Panc1 (cell line): Measurements from ENCODE around the gene DPEP2. TPM values are rescaled to one million over a fixed set of nuclear protein-coding genes. Genes with fewer than 3 reads are reported as not detected.

ENCODE experiments used
- ATAC-seq: fragments of 200-7000 bp; cut with Tn5 transposase; 2 replicates; pipeline ENCODE4 v1.9.1; 2020; ENCODE audit warnings: mild to moderate bottlenecking, moderate library complexity
- BruUV-seq: library from RNA; stranded (reverse); fragments of 400-500 nt; replicated peaks from 2 replicates; lab custom pipeline; 2021; lab: Mats Ljungman, UMichigan
- CTCF ChIA-PET: fragments of 300-600 bp; sonication (Branson Sonifier 250); formaldehyde crosslinking; loops from one replicate; lab custom pipeline; 2022; ENCODE audit warnings: antibody characterized with exemption; lab: Charles Lee
- POLR2A ChIA-PET: fragments of 300-600 bp; sonication (Branson Sonifier 250); formaldehyde crosslinking; loops from one replicate; lab custom pipeline; 2022; ENCODE audit warnings: antibody characterized with exemption; lab: Charles Lee
- DNase-seq: peaks from one replicate; pipeline ENCODE4 v3.0.0-alpha.2; 2010; ENCODE audit warnings: low read depth, low spot score
- H3K27ac ChIP-seq: 2 replicates; pipeline ENCODE4 v1.5.1; 2011; ENCODE audit warnings: mild to moderate bottlenecking, low read length, inconsistent platforms
- H3K27me3 ChIP-seq: fragments of 200-500 bp; sonication (Bioruptor generic); 2 replicates; pipeline ENCODE4 v1.6.0; 2014; ENCODE audit warnings: low read length, inconsistent platforms; ENCODE audit not compliant: control insufficient read depth, insufficient read depth
- H3K36me3 ChIP-seq: fragments of 200-500 bp; sonication (Bioruptor generic); 2 replicates; pipeline ENCODE4 v1.5.1; 2014; ENCODE audit warnings: inconsistent platforms, mild to moderate bottlenecking, low read length, moderate library complexity; ENCODE audit not compliant: control insufficient read depth, insufficient read depth
- H3K4me1 ChIP-seq: 2 replicates; pipeline ENCODE4 v1.5.1; 2011; ENCODE audit warnings: inconsistent platforms, mild to moderate bottlenecking, low read length, moderate library complexity; ENCODE audit not compliant: control insufficient read depth, insufficient read depth
- H3K4me3 ChIP-seq, 2 experiments: 2 replicates each; pipeline ENCODE4 v1.5.1; 2011 to 2012; ENCODE audit warnings: low read depth in 2 of 2, low read length in 2 of 2, mild to moderate bottlenecking in 2 of 2, inconsistent platforms in 1 of 2, moderate library complexity in 1 of 2
- H3K9me3 ChIP-seq: fragments of 200-500 bp; sonication (Bioruptor generic); 2 replicates; pipeline ENCODE4 v1.5.1; 2014; ENCODE audit warnings: low read depth, mild to moderate bottlenecking, inconsistent platforms, low read length, moderate library complexity; ENCODE audit not compliant: control insufficient read depth, insufficient read depth
- POLR2AphosphoS5 ChIP-seq: IDR thresholded peaks from 2 replicates; pipeline ENCODE4 v1.6.1; 2012; ENCODE audit warnings: mild to moderate bottlenecking, low read depth, low read length, moderate library complexity
- SIN3A ChIP-seq: IDR thresholded peaks from 2 replicates; pipeline ENCODE4 v1.6.1; 2012; ENCODE audit warnings: low read depth, mild to moderate bottlenecking, low read length, moderate library complexity, borderline replicate concordance; ENCODE audit not compliant: insufficient read depth
- TCF7L2 ChIP-seq: IDR thresholded peaks from 2 replicates; pipeline ENCODE4 v1.6.1; 2011; ENCODE audit warnings: mild to moderate bottlenecking, low read depth, low read length, inconsistent platforms
- in situ Hi-C: cut with HindIII; loops from 2 replicates; pipeline ENCODE4 v1.10.0; 2016; ENCODE audit warnings: low sequenced_read_pairs, low pct_unique_long_range_greater_than_20kb
- intact Hi-C: fragments of 100-400 bp; cut with micrococcal nuclease; formaldehyde crosslinking; loops from one replicate; pipeline ENCODE4 v1.10.0; 2022; ENCODE audit not compliant: unreplicated experiment
- total RNA-seq: library from RNA; stranded (reverse); gene quantifications from one replicate; pipeline ENCODE4 v1.2.1, GENCODE V29; 2021; ENCODE audit not compliant: unreplicated experiment
- TF ChIP-seq, protein P1 (sequence below): fragments of 450-650 bp; IDR thresholded peaks from 2 replicates; pipeline ENCODE4 v1.5.1; 2017; ENCODE audit warnings: mild to moderate bottlenecking
- TF ChIP-seq, protein P2 (sequence below), 2 experiments: IDR thresholded peaks; 2 replicates each; pipeline ENCODE4 v1.6.1; 2011 to 2012; ENCODE audit warnings: low read depth in 2 of 2, control low read depth in 1 of 2, low read length in 1 of 2, mild to moderate bottlenecking in 1 of 2, moderate library complexity in 1 of 2; ENCODE audit not compliant: insufficient read depth in 1 of 2

The DPEP2 gene
- total RNA-seq, 1 experiment from 2014 or later, result not detected

DNA sequence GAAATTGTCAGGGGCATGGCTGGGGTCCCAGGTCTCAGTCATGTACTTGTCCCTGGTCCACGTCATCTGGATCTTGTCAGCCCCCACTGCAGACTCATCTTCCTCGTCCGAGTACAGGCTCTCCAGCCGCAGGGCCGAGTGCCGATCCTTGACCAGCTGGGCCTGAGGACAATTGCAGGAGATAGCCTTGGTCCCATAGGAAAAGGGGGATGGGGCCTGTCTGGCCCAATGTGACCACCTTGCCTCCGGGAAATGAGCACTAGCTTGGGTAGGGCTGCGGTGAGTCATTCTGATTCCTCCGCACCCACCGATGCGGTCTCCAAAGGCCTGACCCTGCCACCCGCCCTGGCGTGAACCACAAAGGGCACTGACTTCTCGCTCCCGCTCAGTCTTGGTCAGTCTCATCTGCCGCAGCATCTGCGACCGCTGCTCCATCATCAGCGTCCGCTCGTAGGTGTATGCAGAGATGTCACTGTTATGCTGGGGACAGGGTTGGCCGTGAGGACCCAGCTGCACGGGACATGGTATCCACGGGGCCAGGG lies 53.8 kb downstream of the DPEP2 start:
- DNase-seq (no peak), ATAC-seq (no peak)
- Histone ChIP-seq H3K36me3 (no peaks in the 10 kb centered on the region), H3K27ac (no peak overlapping the region), H3K4me3 (no peak overlapping the region), H3K9me3 (no peaks in the 10 kb centered on the region), H3K4me1 (no peaks in the 10 kb centered on the region; the same call in 1 of the 2 replicates), H3K27me3 (no peaks in the 10 kb centered on the region)
- no peak for TF ChIP-seq SIN3A
- TF ChIP-seq, protein P1, sequence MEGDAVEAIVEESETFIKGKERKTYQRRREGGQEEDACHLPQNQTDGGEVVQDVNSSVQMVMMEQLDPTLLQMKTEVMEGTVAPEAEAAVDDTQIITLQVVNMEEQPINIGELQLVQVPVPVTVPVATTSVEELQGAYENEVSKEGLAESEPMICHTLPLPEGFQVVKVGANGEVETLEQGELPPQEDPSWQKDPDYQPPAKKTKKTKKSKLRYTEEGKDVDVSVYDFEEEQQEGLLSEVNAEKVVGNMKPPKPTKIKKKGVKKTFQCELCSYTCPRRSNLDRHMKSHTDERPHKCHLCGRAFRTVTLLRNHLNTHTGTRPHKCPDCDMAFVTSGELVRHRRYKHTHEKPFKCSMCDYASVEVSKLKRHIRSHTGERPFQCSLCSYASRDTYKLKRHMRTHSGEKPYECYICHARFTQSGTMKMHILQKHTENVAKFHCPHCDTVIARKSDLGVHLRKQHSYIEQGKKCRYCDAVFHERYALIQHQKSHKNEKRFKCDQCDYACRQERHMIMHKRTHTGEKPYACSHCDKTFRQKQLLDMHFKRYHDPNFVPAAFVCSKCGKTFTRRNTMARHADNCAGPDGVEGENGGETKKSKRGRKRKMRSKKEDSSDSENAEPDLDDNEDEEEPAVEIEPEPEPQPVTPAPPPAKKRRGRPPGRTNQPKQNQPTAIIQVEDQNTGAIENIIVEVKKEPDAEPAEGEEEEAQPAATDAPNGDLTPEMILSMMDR, result no peak
- TF ChIP-seq TCF7L2, result no peak
- no peak for TF ChIP-seq POLR2AphosphoS5
- TF ChIP-seq, protein P2, sequence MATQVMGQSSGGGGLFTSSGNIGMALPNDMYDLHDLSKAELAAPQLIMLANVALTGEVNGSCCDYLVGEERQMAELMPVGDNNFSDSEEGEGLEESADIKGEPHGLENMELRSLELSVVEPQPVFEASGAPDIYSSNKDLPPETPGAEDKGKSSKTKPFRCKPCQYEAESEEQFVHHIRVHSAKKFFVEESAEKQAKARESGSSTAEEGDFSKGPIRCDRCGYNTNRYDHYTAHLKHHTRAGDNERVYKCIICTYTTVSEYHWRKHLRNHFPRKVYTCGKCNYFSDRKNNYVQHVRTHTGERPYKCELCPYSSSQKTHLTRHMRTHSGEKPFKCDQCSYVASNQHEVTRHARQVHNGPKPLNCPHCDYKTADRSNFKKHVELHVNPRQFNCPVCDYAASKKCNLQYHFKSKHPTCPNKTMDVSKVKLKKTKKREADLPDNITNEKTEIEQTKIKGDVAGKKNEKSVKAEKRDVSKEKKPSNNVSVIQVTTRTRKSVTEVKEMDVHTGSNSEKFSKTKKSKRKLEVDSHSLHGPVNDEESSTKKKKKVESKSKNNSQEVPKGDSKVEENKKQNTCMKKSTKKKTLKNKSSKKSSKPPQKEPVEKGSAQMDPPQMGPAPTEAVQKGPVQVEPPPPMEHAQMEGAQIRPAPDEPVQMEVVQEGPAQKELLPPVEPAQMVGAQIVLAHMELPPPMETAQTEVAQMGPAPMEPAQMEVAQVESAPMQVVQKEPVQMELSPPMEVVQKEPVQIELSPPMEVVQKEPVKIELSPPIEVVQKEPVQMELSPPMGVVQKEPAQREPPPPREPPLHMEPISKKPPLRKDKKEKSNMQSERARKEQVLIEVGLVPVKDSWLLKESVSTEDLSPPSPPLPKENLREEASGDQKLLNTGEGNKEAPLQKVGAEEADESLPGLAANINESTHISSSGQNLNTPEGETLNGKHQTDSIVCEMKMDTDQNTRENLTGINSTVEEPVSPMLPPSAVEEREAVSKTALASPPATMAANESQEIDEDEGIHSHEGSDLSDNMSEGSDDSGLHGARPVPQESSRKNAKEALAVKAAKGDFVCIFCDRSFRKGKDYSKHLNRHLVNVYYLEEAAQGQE (IDR thresholded peaks at IDR 0.05; ENCODE audit: insufficient read depth in 1 of 2, low read depth in 2 of 2, low read length in 1 of 2), result no peak
- BruUV-seq, result TSS peak; percentile 44
- in situ Hi-C loops, result no loop called here
- POLR2A ChIA-PET, result interaction anchor here (0.6 kb wide), 1 partner anchor 272 kb away, joined by 10 read pairs; no protein-coding TSS in a partner anchor
- CTCF ChIA-PET, result no interaction called here
- intact Hi-C loops, result no loop called here

DNA sequence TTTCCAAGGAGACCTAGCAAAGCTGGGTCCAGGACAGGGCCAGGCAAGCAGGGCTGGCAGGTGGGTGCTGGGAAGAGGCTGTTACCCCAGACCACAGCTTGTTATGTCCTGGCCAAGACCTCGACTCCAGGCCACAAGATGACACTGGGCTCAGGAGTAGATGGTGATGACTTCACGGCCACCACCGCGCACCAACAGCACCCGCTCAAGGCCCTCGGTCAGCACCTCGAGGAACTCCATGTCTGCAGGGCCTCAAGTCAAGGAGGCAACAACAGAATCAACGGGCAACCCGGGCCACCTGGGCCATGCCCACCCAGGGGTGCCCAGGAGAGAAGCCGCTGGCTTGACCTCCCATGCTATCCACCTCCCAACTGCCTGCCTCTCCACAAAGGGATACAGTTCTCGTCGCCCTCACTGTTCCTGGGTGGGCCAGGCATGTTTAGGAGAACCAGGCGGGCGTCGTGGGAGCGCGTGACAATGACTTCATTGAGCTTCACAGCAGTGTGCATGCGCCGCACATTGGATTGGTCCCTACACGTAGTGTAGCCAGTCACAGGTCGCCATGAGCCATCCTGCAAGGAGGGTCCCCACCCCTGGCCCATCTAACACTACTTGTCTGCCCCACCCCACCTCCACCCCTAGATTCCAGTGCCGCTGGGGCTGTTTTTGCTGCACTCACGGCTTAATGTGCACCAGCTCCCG lies 54.4 kb downstream of the DPEP2 start:
- ATAC-seq, result no peak
- in situ Hi-C loops (no loop called here), intact Hi-C loops (no loop called here)
- no peak for DNase-seq
- Histone ChIP-seq H3K4me1 (no peaks in the 10 kb centered on the region; the same call in 1 of the 2 replicates), H3K27me3 (no peaks in the 10 kb centered on the region), H3K36me3 (no peaks in the 10 kb centered on the region), H3K9me3 (no peaks in the 10 kb centered on the region), H3K4me3 (no peak overlapping the region), H3K27ac (no peak overlapping the region)
- BruUV-seq, result no TSS peak
- TF ChIP-seq, protein P2 (IDR thresholded peaks at IDR 0.05; ENCODE audit: insufficient read depth in 1 of 2, low read depth in 2 of 2, low read length in 1 of 2), result no peak
- TF ChIP-seq SIN3A, result no peak
- no peak for TF ChIP-seq TCF7L2
- TF ChIP-seq, protein P1, result no peak
- no peak for TF ChIP-seq POLR2AphosphoS5
- ChIA-PET CTCF (no interaction called here), POLR2A (interaction anchor here (0.6 kb wide), 1 partner anchor 273 kb away, joined by 10 read pairs; no protein-coding TSS in a partner anchor)
